B cell (primary cell): ENCODE results near the gene BTF3L4.

Experiments used
- CTCF ChIP-seq: fragments of 200-600 bp; IDR thresholded peaks from one replicate; pipeline ENCODE4 v1.8.0; 2022; ENCODE audit warnings: antibody characterized with exemption, mild to moderate bottlenecking
- EZH2 ChIP-seq: IDR thresholded peaks from 2 replicates; pipeline ENCODE4 v1.6.1; 2012; ENCODE audit warnings: borderline replicate concordance, low read depth, mild to moderate bottlenecking, moderate library complexity, low read length; ENCODE audit not compliant: insufficient read depth, poor library complexity, severe bottlenecking

GRCh38 chr1:52059888-52060287 is 3.8 kb downstream of the BTF3L4 start:
- no peak for TF ChIP-seq CTCF
- no peak for TF ChIP-seq EZH2
